ENCODE data around the gene MYBPC1. TPM values are rescaled to one million over a fixed set of nuclear protein-coding genes. Genes with fewer than 3 reads are reported as not detected.

Gene MYBPC1
- polyA plus RNA-seq, 1 of the 3 experiments (the other 2 are of a cell fraction) = not detected

GRCh38 chr12:101571105-101571504, 23.7 kb upstream of the MYBPC1 start (continued):
- no peak for TF ChIP-seq REST (IDR thresholded peaks at IDR 0.05; ENCODE audit: low read depth, low read length)
- no peak for TF ChIP-seq MXI1 (IDR thresholded peaks at IDR 0.05; ENCODE audit: low read depth, low read length)
- TF ChIP-seq GABPA (IDR thresholded peaks at IDR 0.05; ENCODE audit: low read depth) = no peak
- TF ChIP-seq MEF2A (IDR thresholded peaks at IDR 0.05; ENCODE audit: borderline replicate concordance, low read depth) = no peak

DNA sequence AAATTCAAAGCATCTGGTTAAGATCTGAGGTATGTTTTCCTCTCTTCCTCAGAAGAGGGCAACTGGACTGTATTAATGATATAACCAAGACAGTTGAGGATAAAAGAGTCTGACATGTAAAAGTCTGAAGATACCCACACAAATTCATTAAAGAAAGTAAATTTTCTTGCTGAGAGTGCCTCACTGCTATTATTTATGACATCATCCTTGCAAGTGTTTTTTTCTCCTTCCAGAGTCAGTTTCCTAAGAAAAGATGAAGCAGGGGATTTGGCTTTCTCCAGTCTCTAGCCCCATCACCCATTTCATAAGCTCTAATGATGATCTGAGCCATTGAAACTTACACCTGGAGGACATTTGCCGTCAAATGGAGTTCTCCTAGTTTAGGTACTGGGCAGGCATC, 21.0 kb upstream of the MYBPC1 start:
- H3K4me1 ChIP-seq (ENCODE audit: control insufficient read depth in 1 of 2, insufficient read depth in 2 of 2, low read depth in 1 of 2, low read length in 1 of 2) = no peaks in the 10 kb centered on the region; a peak in 1 of 4 replicates
- no peak overlapping the region for H3K27ac ChIP-seq (ENCODE audit: low read depth in 2 of 2, low read length in 1 of 2)
- CTCF ChIA-PET = no interaction called here
- H3K4me3 ChIP-seq (ENCODE audit: low read depth in 2 of 2, low read length in 1 of 2) = no peak overlapping the region
- no peak overlapping the region for H3K9ac ChIP-seq
- WGBS (ENCODE audit: low lambda C conversion rate) = 15% methylated on average over 1 of the region's 1 CpG
- no peaks in the 10 kb centered on the region for H4K20me1 ChIP-seq (ENCODE audit: insufficient read depth)
- H3K27me3 ChIP-seq (ENCODE audit: insufficient read depth) = peaks cover 13% of the 10 kb centered on the region; the same call in 1 of the 2 replicates
- no peaks in the 10 kb centered on the region for H3K9me2 ChIP-seq
- POLR2A ChIA-PET = no interaction called here
- H3K4me2 ChIP-seq = no peak overlapping the region
- DNase-seq = no peak
- H3K79me2 ChIP-seq (ENCODE audit: insufficient read depth) = no peaks in the 10 kb centered on the region
- H2AFZ ChIP-seq (ENCODE audit: low read depth) = no peak overlapping the region
- TF ChIP-seq SMC3 (IDR thresholded peaks at IDR 0.05; ENCODE audit: low read depth, low read length) = no peak
- TF ChIP-seq ELF1 (IDR thresholded peaks at IDR 0.05) = no peak
- no peak for TF ChIP-seq CHD2 (IDR thresholded peaks at IDR 0.05; ENCODE audit: low read length, partially characterized antibody)
- no peak for TF ChIP-seq USF1 (IDR thresholded peaks at IDR 0.05; ENCODE audit: borderline replicate concordance, low read depth)
- TF ChIP-seq RXRA (IDR thresholded peaks at IDR 0.05; ENCODE audit: borderline replicate concordance, low read depth) = no peak
- TF ChIP-seq NRF1 (IDR thresholded peaks at IDR 0.05; ENCODE audit: low read depth, low read length) = no peak
- no peak for TF ChIP-seq REST (IDR thresholded peaks at IDR 0.05; ENCODE audit: low read depth, low read length)
- no peak for TF ChIP-seq MAX (IDR thresholded peaks at IDR 0.05; ENCODE audit: low read depth)
- no peak for TF ChIP-seq RAD21 (IDR thresholded peaks at IDR 0.05; ENCODE audit: low read length)
- no peaks in the 10 kb centered on the region for H3F3A ChIP-seq (replicated peaks; ENCODE audit: insufficient read depth)
- no peaks in the 10 kb centered on the region for H3K36me3 ChIP-seq (replicated peaks in 1 of 2; ENCODE audit: control insufficient read depth in 1 of 2, insufficient read depth in 2 of 2, low read length in 1 of 2)
- no peaks in the 10 kb centered on the region for H3K9me3 ChIP-seq

All from SK-N-SH (cell line).